Measurements from ENCODE around the gene TTC21A.

DNA sequence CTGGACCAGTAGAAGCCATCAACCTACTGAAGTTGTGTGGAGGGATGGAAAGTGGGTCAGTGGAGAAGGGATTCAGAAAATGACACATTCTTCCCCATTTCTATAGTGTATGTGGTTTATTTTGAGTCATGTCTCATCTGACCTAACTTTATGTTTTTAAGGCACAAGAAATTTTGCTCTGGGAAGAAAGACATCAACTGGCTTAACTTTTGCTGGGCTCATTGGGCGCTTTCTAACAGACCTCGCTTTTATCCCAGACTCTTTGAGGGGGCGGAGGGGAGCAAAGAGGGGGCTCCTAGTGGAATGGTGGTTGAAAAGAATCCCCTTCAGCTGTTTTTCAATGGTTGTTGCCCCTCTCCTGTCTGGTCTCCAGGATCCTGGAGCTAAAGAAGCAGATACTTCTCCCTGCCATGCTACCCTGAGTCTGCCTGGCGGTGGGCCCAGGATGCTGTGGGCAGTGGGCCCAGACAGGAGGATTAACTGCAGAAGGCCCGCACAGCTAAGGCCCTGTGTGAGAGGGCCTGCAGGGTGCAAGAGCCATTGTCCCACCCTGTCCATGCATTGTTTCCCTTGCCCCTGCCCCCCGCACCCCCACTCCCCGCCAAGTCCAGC lies 31.4 kb downstream of the TTC21A start:
- TF ChIP-seq, protein P1, sequence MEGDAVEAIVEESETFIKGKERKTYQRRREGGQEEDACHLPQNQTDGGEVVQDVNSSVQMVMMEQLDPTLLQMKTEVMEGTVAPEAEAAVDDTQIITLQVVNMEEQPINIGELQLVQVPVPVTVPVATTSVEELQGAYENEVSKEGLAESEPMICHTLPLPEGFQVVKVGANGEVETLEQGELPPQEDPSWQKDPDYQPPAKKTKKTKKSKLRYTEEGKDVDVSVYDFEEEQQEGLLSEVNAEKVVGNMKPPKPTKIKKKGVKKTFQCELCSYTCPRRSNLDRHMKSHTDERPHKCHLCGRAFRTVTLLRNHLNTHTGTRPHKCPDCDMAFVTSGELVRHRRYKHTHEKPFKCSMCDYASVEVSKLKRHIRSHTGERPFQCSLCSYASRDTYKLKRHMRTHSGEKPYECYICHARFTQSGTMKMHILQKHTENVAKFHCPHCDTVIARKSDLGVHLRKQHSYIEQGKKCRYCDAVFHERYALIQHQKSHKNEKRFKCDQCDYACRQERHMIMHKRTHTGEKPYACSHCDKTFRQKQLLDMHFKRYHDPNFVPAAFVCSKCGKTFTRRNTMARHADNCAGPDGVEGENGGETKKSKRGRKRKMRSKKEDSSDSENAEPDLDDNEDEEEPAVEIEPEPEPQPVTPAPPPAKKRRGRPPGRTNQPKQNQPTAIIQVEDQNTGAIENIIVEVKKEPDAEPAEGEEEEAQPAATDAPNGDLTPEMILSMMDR (conservative IDR thresholded peaks at IDR 0.05; ENCODE audit: low read depth in 2 of 2) = no peak
- TF ChIP-seq EZH2phosphoT487 (IDR thresholded peaks at IDR 0.05; ENCODE audit: unreplicated experiment) (no peak), EZH2 (IDR thresholded peaks at IDR 0.05; ENCODE audit: low read depth, unreplicated experiment) (no peak), POLR2AphosphoS5 (IDR thresholded peaks at IDR 0.05; ENCODE audit: low read depth) (no peak), ZNF331 (CRISPR knock-in tag; IDR thresholded peaks at IDR 0.05; ENCODE audit: low read depth) (no peak), CREB1 (CRISPR knock-in tag; IDR thresholded peaks at IDR 0.05; ENCODE audit: low read depth) (no peak), JUNB (IDR thresholded peaks at IDR 0.05; ENCODE audit: unreplicated experiment) (no peak), ZNF114 (CRISPR knock-in tag; IDR thresholded peaks at IDR 0.05) (no peak), STAT1 (IDR thresholded peaks at IDR 0.05; ENCODE audit: unreplicated experiment) (no peak)
- TF ChIP-seq, protein P2, sequence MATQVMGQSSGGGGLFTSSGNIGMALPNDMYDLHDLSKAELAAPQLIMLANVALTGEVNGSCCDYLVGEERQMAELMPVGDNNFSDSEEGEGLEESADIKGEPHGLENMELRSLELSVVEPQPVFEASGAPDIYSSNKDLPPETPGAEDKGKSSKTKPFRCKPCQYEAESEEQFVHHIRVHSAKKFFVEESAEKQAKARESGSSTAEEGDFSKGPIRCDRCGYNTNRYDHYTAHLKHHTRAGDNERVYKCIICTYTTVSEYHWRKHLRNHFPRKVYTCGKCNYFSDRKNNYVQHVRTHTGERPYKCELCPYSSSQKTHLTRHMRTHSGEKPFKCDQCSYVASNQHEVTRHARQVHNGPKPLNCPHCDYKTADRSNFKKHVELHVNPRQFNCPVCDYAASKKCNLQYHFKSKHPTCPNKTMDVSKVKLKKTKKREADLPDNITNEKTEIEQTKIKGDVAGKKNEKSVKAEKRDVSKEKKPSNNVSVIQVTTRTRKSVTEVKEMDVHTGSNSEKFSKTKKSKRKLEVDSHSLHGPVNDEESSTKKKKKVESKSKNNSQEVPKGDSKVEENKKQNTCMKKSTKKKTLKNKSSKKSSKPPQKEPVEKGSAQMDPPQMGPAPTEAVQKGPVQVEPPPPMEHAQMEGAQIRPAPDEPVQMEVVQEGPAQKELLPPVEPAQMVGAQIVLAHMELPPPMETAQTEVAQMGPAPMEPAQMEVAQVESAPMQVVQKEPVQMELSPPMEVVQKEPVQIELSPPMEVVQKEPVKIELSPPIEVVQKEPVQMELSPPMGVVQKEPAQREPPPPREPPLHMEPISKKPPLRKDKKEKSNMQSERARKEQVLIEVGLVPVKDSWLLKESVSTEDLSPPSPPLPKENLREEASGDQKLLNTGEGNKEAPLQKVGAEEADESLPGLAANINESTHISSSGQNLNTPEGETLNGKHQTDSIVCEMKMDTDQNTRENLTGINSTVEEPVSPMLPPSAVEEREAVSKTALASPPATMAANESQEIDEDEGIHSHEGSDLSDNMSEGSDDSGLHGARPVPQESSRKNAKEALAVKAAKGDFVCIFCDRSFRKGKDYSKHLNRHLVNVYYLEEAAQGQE (IDR thresholded peaks at IDR 0.05; ENCODE audit: unreplicated experiment) = no peak
- TF ChIP-seq, protein P3, sequence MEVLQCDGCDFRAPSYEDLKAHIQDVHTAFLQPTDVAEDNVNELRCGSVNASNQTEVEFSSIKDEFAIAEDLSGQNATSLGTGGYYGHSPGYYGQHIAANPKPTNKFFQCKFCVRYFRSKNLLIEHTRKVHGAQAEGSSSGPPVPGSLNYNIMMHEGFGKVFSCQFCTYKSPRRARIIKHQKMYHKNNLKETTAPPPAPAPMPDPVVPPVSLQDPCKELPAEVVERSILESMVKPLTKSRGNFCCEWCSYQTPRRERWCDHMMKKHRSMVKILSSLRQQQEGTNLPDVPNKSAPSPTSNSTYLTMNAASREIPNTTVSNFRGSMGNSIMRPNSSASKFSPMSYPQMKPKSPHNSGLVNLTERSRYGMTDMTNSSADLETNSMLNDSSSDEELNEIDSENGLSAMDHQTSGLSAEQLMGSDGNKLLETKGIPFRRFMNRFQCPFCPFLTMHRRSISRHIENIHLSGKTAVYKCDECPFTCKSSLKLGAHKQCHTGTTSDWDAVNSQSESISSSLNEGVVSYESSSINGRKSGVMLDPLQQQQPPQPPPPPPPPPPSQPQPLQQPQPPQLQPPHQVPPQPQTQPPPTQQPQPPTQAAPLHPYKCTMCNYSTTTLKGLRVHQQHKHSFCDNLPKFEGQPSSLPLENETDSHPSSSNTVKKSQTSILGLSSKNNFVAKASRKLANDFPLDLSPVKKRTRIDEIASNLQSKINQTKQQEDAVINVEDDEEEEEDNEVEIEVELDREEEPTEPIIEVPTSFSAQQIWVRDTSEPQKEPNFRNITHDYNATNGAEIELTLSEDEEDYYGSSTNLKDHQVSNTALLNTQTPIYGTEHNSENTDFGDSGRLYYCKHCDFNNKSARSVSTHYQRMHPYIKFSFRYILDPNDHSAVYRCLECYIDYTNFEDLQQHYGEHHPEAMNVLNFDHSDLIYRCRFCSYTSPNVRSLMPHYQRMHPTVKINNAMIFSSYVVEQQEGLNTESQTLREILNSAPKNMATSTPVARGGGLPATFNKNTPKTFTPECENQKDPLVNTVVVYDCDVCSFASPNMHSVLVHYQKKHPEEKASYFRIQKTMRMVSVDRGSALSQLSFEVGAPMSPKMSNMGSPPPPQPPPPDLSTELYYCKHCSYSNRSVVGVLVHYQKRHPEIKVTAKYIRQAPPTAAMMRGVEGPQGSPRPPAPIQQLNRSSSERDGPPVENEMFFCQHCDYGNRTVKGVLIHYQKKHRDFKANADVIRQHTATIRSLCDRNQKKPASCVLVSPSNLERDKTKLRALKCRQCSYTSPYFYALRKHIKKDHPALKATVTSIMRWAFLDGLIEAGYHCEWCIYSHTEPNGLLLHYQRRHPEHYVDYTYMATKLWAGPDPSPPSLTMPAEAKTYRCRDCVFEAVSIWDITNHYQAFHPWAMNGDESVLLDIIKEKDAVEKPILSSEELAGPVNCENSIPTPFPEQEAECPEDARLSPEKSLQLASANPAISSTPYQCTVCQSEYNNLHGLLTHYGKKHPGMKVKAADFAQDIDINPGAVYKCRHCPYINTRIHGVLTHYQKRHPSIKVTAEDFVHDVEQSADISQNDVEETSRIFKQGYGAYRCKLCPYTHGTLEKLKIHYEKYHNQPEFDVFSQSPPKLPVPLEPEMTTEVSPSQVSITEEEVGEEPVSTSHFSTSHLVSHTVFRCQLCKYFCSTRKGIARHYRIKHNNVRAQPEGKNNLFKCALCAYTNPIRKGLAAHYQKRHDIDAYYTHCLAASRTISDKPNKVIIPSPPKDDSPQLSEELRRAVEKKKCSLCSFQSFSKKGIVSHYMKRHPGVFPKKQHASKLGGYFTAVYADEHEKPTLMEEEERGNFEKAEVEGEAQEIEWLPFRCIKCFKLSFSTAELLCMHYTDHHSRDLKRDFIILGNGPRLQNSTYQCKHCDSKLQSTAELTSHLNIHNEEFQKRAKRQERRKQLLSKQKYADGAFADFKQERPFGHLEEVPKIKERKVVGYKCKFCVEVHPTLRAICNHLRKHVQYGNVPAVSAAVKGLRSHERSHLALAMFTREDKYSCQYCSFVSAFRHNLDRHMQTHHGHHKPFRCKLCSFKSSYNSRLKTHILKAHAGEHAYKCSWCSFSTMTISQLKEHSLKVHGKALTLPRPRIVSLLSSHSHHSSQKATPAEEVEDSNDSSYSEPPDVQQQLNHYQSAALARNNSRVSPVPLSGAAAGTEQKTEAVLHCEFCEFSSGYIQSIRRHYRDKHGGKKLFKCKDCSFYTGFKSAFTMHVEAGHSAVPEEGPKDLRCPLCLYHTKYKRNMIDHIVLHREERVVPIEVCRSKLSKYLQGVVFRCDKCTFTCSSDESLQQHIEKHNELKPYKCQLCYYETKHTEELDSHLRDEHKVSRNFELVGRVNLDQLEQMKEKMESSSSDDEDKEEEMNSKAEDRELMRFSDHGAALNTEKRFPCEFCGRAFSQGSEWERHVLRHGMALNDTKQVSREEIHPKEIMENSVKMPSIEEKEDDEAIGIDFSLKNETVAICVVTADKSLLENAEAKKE (CRISPR knock-in tag; IDR thresholded peaks at IDR 0.05) = no peak
- TF ChIP-seq, protein P4, sequence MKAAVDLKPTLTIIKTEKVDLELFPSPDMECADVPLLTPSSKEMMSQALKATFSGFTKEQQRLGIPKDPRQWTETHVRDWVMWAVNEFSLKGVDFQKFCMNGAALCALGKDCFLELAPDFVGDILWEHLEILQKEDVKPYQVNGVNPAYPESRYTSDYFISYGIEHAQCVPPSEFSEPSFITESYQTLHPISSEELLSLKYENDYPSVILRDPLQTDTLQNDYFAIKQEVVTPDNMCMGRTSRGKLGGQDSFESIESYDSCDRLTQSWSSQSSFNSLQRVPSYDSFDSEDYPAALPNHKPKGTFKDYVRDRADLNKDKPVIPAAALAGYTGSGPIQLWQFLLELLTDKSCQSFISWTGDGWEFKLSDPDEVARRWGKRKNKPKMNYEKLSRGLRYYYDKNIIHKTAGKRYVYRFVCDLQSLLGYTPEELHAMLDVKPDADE (IDR thresholded peaks at IDR 0.05) = no peak

Data from GM23338 (cell line).